ENCODE measurements around the gene SIK3. TPM values are rescaled to one million over a fixed set of nuclear protein-coding genes. Genes with fewer than 3 reads are reported as not detected.

SIK3 gene
- total RNA-seq, 1 experiment from 2014 or later, result 17.4 TPM

DNA sequence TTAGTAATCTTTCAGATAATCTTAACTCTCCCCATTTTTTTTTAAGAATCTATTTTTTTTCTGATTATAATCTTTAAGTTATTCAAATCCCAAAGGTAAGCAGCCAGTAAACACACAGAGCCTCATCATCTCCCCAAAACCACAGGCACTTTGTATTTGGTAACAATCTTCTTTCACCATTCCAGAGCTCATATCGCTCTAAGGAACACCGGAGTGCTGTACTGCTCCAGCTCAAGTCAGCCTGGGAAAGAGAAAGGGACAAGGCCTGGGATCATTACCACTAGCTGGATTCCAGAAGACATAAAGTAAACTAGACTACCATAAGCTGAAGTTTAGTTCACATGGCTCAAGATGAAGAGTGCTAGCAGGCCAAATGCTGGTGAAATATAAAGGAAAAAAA lies 187.8 kb downstream of the SIK3 start:
- TF ChIP-seq CTCF (IDR thresholded peaks at IDR 0.05; ENCODE audit: unreplicated experiment), result no peak
- Mint-ChIP-seq H3K4me1 (ENCODE audit: low read depth, unreplicated experiment) (no peaks in the 10 kb centered on the region), H3K27me3 (ENCODE audit: unreplicated experiment) (no peaks in the 10 kb centered on the region), H3K9me3 (ENCODE audit: low read depth, unreplicated experiment) (no peaks in the 10 kb centered on the region), H3K4me3 (ENCODE audit: low read depth, unreplicated experiment) (no peak overlapping the region), H3K27ac (ENCODE audit: unreplicated experiment) (no peak overlapping the region), H3K36me3 (ENCODE audit: insufficient read depth, unreplicated experiment) (no peaks in the 10 kb centered on the region)
- CTCF ChIA-PET, result no interaction called here
- BruUV-seq (replicated peaks), result no TSS peak
- DNase-seq, result no peak
- intact Hi-C loops (cut with micrococcal nuclease; ENCODE audit: unreplicated experiment), result no loop called here

DNA sequence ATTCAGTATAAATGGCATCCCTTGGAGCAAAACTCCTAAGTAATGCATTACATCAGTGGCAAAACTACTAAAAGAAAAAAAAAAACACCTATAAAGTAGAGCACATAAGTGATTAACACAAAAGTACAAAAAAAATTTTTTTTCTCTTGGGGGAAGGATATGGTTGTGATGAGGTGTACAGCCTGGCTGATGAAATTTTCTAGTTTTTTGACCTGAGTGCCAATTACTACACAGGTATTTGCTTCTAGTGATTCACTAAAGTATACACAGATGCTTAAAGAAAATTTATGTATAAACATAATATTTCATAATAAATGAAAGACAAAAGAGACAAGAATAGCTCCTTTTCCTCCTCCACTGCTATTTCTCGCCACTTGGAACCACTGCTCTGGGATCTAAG lies 189.0 kb downstream of the SIK3 start:
- no TSS peak for BruUV-seq (replicated peaks)
- Mint-ChIP-seq H3K4me3 (ENCODE audit: low read depth, unreplicated experiment) (no peak overlapping the region), H3K4me1 (ENCODE audit: low read depth, unreplicated experiment) (no peaks in the 10 kb centered on the region), H3K9me3 (ENCODE audit: low read depth, unreplicated experiment) (no peaks in the 10 kb centered on the region), H3K27me3 (ENCODE audit: unreplicated experiment) (no peaks in the 10 kb centered on the region), H3K36me3 (ENCODE audit: insufficient read depth, unreplicated experiment) (no peaks in the 10 kb centered on the region), H3K27ac (ENCODE audit: unreplicated experiment) (no peak overlapping the region)
- CTCF ChIA-PET, result no interaction called here
- no peak for TF ChIP-seq CTCF (IDR thresholded peaks at IDR 0.05; ENCODE audit: unreplicated experiment)
- intact Hi-C loops (cut with micrococcal nuclease; ENCODE audit: unreplicated experiment), result no loop called here
- DNase-seq, result no peak

DNA sequence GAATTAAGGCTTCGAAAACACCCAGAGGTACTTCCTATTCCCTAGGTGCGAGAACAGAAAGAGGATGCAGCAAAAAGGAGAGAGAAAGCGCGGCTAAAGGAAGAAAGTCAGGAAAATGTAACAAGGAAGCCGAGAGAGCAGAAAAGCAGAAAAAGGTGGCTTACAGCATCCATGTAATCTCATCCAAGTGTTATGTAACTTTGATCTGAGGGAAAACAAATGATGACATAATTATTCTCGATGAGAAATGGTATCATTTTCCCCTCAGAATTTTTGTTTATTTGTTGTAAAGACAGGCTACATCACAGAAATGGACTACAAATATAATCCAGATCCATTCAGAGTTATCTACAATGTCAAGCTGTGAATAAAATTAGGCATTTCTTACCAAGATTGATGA lies 191.7 kb downstream of the SIK3 start:
- intact Hi-C loops (cut with micrococcal nuclease; ENCODE audit: unreplicated experiment), result no loop called here
- Mint-ChIP-seq H3K27me3 (ENCODE audit: unreplicated experiment) (no peaks in the 10 kb centered on the region), H3K36me3 (ENCODE audit: insufficient read depth, unreplicated experiment) (no peaks in the 10 kb centered on the region), H3K4me3 (ENCODE audit: low read depth, unreplicated experiment) (no peak overlapping the region), H3K27ac (ENCODE audit: unreplicated experiment) (no peak overlapping the region), H3K4me1 (ENCODE audit: low read depth, unreplicated experiment) (no peaks in the 10 kb centered on the region), H3K9me3 (ENCODE audit: low read depth, unreplicated experiment) (no peaks in the 10 kb centered on the region)
- DNase-seq, result no peak
- TF ChIP-seq CTCF (IDR thresholded peaks at IDR 0.05; ENCODE audit: unreplicated experiment), result no peak
- BruUV-seq (replicated peaks), result no TSS peak
- CTCF ChIA-PET, result no interaction called here

DNA sequence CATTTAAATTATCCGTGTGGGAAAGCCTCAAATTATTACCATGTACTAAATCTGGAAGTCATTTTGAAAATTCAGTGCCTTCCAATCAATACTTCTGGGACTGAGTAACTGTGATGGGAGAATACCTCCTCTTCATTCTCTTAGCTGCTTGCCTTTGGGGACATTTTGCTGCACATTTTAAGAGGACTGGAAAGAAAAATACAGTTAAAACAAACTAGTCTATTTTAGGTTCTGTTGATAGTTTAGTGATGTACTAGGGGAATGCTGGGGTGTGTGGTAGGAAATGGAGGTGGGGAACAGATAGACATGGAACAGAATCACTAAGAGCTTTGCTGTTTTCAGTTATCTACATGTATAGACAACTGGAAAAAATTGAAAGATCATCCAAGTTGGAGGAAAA lies 195.1 kb downstream of the SIK3 start:
- no peak for DNase-seq
- intact Hi-C loops (cut with micrococcal nuclease; ENCODE audit: unreplicated experiment), result no loop called here
- H3K36me3 Mint-ChIP-seq (ENCODE audit: insufficient read depth, unreplicated experiment), result no peaks in the 10 kb centered on the region
- H3K4me3 Mint-ChIP-seq (ENCODE audit: low read depth, unreplicated experiment), result no peak overlapping the region
- TF ChIP-seq CTCF (IDR thresholded peaks at IDR 0.05; ENCODE audit: unreplicated experiment), result no peak
- no peaks in the 10 kb centered on the region for H3K4me1 Mint-ChIP-seq (ENCODE audit: low read depth, unreplicated experiment)
- no TSS peak for BruUV-seq (replicated peaks)
- peaks cover 8% of the 10 kb centered on the region for H3K9me3 Mint-ChIP-seq (ENCODE audit: low read depth, unreplicated experiment)
- CTCF ChIA-PET, result no interaction called here
- H3K27me3 Mint-ChIP-seq (ENCODE audit: unreplicated experiment), result no peaks in the 10 kb centered on the region
- H3K27ac Mint-ChIP-seq (ENCODE audit: unreplicated experiment), result no peak overlapping the region
